ENCODE data around the gene CLCNKB.
A peak's percentile ranks its signal among the peaks of the same experiment; 100 is the strongest.
"Not testable (repeated sequence)": the region's sequence is repeated elsewhere in the genome, so short reads cannot be mapped to it uniquely, and the experiment has no call there.

CLCNKB gene

GRCh38 chr1:16015960-16016901, 27.4 kb upstream of the CLCNKB start:
- DNase-seq = no peak

- no peak for DNase-seq
Observed at GRCh38 chr1:16017076-16017460, 26.5 kb upstream of the CLCNKB start.

DNA sequence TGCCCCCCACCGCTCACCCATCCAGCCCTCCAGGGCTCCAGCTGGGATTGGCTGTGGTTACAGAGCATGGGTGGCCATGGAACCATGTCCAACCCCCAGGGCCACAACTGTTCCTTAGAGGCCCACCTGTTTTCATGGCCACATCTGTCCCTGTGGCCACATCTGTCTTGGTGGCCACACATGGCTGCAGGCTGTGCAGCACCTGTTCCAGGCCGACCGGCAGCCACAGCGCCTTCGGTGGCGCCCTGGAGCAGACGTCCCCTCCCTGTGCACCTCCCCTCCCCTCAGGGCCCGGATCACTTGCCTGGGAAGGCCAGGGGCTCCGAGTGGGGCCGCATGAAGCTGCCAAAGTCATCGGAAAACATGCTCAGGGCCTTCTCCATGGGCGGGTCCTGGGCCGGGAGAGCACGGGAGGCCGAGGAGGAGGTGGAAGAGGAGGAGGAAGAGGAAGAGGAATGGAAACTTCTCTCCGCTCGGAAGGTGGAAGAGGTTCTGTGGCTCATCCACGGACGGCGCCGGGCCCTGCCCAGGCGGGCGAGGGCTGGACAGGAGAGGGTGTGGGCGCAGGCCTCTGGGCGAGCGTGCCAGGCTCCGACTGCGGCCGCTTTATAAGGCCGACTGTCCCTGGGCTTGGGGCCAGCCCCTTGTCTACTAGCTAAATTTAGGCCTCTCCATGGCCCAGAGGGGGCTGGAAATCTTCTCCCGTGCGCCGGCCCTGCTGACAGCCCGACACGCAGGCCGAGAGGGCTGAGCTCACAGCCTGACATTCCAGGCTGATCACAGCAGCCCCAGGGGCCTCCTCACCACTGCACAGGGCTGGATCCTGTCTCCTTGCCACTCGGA, 25.9 kb upstream of the CLCNKB start, which contains the start of gene HSPB7:
TSS of gene HSPB7 (minus strand) at position 583 of the 843 bp plus-strand sequence. CDS start at position 503, 80 bp downstream.
- DNase-seq = peak; percentile 37

DNA sequence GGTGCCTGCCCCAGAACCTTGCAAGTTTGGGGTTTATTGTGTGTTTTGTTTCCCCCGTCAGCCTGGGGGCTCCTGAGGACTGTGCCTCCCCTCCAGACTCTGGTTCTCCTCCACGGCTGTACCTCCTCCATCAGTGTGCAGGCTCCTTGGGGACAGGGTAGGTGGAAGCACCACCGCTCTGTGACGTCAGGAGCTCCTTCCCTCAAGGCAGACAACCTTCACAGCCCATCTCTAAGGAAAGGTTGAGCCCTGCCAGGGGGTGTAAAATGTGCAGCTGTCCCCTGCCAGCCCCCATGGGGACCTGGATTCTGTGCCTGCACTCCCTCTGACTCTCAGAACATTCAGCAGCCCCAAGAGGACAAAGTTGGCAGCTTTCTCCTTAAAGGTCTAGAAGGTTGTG, 25.3 kb upstream of the CLCNKB start:
- no peak for DNase-seq

DNA sequence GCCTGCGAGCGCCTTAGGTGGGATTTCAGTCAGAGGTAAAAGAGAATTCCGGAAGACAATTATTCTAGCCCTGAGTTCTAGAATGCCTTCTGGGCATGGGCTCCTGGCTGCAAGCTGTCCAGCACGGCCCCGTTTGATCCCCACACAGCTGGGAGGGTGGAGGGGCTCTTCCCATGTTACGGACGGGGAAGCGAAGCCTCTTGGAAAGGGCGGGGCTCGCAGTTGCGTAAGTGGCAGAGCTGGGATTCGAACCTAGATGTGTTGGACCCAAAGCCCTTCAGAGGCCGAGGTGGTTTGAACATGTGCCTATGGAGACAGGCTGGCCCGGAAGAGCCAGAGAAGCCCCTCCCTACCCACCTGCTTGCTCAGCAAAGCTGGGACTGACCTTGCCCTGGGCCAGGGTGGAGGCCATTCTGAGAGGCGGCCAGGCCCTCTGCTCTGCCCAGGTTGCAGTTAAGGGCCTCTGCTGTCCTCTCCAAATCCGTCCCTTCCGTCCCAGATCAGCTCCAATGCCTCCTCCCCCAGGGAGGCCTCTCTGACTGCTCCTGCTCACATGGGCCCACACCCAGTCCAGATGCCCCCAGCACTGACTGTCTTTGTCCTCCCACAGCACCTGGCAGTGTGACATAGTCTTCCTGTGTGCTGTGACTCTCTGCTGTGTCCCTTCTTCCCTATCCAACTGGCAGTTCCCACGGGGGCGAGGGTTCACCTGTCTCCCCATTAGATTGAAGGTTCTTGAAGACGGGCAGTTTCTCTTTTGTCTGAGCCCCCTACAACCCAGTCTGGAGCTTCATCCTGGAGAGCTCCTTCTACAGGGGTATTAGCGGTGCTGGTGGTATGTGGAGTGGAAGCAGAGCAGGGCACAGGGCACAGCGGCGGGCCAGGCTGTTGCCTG, 24.6 kb upstream of the CLCNKB start:
- DNase-seq = no peak

- DNase-seq = no peak
Observed at GRCh38 chr1:16019644-16020277, 23.8 kb upstream of the CLCNKB start.

DNA sequence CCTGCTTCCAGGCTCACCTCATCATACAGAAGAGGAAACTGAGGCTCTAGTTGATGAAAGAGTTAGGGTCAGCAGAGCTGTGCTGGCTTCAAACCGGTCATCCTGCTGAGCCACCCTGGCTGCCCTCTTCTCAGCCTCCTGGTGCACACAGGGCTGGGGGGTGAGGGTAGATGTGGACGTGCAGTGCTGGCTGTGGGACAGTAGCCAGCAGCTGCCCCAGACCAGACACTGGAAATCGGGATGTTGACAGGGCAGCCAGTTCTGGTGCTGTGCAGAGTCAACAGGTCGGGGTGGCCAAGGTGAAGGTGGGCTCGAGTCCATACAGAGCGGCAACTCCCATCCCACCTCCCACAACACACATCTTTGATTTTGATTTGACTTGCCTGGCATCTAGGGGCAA, 23.3 kb upstream of the CLCNKB start:
- no peak for DNase-seq

- DNase-seq = not testable (repeated sequence)
Observed at GRCh38 chr1:16020878-16021277, 22.7 kb upstream of the CLCNKB start.

- no peak for DNase-seq
Observed at GRCh38 chr1:16021681-16022080, 21.9 kb upstream of the CLCNKB start, which contains the start of gene CLCNKA. TSS of gene CLCNKA (plus strand) at chr1:16022036. CDS start at chr1:16022620, 584 bp downstream.

GRCh38 chr1:16022393-16022792, 21.2 kb upstream of the CLCNKB start:
- DNase-seq = no peak

- DNase-seq = no peak
Observed at GRCh38 chr1:16023050-16023653, 20.4 kb upstream of the CLCNKB start.

DNA sequence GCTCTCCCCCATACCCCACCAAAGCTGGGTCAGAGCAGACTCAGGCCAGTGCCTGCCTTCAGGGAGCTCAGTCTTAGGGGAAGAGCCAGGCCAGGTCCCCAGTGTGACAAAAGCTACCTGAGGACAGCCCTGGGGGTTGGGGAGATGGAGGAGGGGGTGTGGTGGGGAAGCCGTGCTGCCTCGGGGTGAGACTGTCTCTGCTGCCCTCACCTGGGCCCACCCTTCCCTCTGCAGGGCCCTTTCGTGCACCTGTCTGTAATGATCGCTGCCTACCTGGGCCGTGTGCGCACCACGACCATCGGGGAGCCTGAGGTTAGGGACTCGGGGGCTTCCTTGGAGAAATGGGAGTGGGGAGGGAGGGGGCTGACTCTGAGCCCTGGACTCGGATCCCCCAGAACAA, 17.3 kb upstream of the CLCNKB start:
- DNase-seq = not testable (repeated sequence)

- no peak for DNase-seq
Observed at GRCh38 chr1:16026723-16027484, 16.7 kb upstream of the CLCNKB start.

DNA sequence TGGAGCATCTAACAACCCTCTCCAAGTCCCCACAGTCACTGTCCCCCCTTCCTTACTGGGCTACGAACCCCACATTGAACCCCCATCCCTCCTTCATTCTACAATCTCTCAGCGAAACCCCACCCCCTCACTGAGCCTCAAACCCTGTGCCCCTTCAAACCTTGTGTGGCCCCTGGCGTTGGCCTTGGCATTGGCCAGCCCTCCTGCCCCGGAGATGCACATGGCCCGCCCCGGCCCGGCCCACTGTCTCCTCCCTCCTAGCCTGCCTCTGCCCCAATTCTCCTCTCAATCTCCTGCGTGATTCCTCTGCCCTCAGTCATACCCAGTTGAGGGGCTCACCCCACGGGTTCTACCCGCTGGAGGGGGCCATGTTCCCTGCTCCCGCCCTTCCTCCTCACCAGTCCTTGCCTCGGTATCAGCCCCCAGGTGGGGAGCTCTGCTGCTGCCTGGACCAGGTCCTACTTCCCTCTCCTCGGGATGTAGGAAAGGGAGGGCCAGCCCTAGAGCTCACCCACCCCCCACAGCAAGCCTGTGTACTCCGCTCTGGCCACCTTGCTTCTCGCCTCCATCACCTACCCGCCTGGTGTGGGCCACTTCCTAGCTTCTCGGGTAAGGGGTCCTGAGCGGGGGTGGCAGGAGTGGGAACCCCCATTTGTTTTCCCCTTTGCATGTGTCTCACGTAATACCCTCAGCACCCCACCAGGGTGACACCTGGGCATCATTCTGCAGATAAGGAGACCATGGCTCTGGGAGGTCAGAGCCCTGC, 15.2 kb upstream of the CLCNKB start:
- DNase-seq = no peak

DNA sequence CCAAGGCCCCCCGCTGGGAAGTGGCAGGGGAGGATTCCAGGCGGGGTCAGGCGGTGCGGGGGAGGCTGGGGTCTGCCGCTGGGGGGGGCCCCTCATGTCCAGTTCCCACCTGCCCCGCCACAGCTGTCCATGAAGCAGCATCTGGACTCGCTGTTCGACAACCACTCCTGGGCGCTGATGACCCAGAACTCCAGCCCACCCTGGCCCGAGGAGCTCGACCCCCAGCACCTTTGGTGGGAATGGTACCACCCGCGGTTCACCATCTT, 14.6 kb upstream of the CLCNKB start:
- not testable (repeated sequence) for DNase-seq

DNA sequence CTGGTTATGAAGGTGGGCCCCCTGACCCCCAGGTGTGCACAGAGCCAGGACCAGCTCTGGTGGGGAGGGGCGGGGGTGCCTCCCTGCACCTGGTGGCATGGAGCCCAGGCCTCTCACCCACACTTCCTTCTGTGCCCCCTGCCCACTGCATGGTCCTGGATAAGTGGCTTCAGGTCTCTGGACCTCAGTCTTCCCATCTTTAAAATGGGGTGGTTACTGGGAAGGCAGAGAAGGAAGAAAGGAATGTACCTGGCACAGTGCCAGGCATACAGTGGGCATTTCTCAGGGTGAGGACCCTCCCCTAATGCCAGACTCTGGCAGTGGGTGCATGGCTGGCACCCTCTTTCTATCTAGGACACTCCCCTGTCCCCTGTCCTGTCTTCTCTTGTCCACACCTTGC, 14.3 kb upstream of the CLCNKB start:
- DNase-seq = no peak

GRCh38 chr1:16031551-16031950, 12.0 kb upstream of the CLCNKB start:
- DNase-seq = no peak

- no peak for DNase-seq
Observed at GRCh38 chr1:16032388-16033102, 11.0 kb upstream of the CLCNKB start.

DNA sequence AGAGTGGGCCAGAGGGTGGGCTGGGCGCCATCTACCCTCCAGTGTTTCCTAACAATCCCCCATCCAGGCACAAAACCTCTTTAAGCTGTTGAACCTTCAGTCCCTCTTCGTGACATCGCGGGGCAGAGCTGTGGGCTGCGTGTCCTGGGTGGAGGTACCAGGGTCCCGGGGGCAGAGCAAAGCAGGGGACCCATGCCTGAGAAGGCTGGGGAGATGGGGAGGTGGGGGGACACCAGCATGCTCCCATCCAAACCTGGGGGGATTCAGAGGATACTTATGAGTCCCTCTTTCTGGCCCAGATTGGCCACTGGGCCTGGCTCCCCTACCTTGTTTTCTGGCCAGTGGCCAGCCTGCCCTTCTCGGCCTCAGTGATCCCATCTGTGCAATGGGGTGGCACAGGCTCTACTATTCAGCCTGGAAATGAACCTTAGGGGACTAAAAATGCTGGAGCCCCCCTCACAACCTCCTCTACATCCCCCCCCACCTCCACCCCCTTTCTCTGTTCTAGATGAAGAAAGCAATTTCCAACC, 10.4 kb upstream of the CLCNKB start:
- not testable (repeated sequence) for DNase-seq

Data from GOT3 (cell line).